H1 (cell line): ENCODE results near the gene OR6C6. TPM values are rescaled to one million over a fixed set of nuclear protein-coding genes. Genes with fewer than 3 reads are reported as not detected.

Experiments used
- CTCF ChIA-PET: fragments of 300-600 bp; sonication (Branson Sonifier 250); formaldehyde crosslinking; loops from one replicate; lab custom pipeline; 2021; ENCODE audit not compliant: partially characterized antibody; lab: Charles Lee
- POLR2A ChIA-PET: fragments of 300-600 bp; sonication (Branson Sonifier 250); formaldehyde crosslinking; loops from one replicate; lab custom pipeline; 2021; ENCODE audit warnings: inconsistent platforms; ENCODE audit not compliant: partially characterized antibody; lab: Charles Lee
- DNase-seq, 2 experiments: peaks; one replicate each; pipeline versions ENCODE4 v3.0.0 to v3.0.0-alpha.2; 2010 to 2022; ENCODE audit warnings: low spot score in 2 of 2, low read depth in 1 of 2, mixed read lengths in 1 of 2
- FAIRE-seq: peaks from 2 replicates; lab custom pipeline; 2011; peaks lifted over from hg19 to GRCh38; lab: Jason Lieb, UNC
- H2AFZ ChIP-seq: 2 replicates; pipeline ENCODE4 v1.8.1; 2012; ENCODE audit warnings: low read length, inconsistent platforms
- H2AK5ac ChIP-seq: 2 replicates; pipeline ENCODE4 v1.6.1; 2013; ENCODE audit warnings: low read depth, low read length
- H2BK120ac ChIP-seq: replicated peaks from 2 replicates; pipeline ENCODE3; 2013; ENCODE audit warnings: low read depth, low read length, inconsistent platforms
- H2BK12ac ChIP-seq: 2 replicates; pipeline ENCODE4 v1.6.1; 2013; ENCODE audit warnings: low read depth, low read length
- H2BK15ac ChIP-seq: 2 replicates; pipeline ENCODE4 v1.6.1; 2013; ENCODE audit warnings: low read length
- H2BK20ac ChIP-seq: 2 replicates; pipeline ENCODE4 v1.6.1; 2013; ENCODE audit warnings: low read length
- H2BK5ac ChIP-seq: 2 replicates; pipeline ENCODE4 v1.6.1; 2013; ENCODE audit warnings: low read depth, low read length
- H3K14ac ChIP-seq: 2 replicates; pipeline ENCODE4 v1.6.1; 2013; ENCODE audit warnings: inconsistent platforms; ENCODE audit not compliant: insufficient read length
- H3K18ac ChIP-seq: 2 replicates; pipeline ENCODE4 v1.6.1; 2013; ENCODE audit warnings: low read length; ENCODE audit errors: extremely low read depth
- H3K23ac ChIP-seq: 2 replicates; pipeline ENCODE4 v1.6.1; 2013; ENCODE audit warnings: inconsistent platforms; ENCODE audit not compliant: insufficient read length
- H3K23me2 ChIP-seq: 2 replicates; pipeline ENCODE4 v1.6.1; 2013; ENCODE audit warnings: low read depth, low read length
- H3K27ac ChIP-seq: 2 replicates; pipeline ENCODE4 v1.6.1; 2011; ENCODE audit warnings: low read depth, low read length, inconsistent platforms
- H3K27me3 ChIP-seq, 4 experiments: replicated peaks in 1 of 4; 1 replicate in 1 of 4; 2 replicates in 3 of 4; pipeline versions ENCODE4 v1.6.1 to v1.8.1; 2011 to 2013; ENCODE audit warnings: low read length in 3 of 4, mild to moderate bottlenecking in 3 of 4, inconsistent platforms in 2 of 4, mixed read lengths in 2 of 4, moderate library complexity in 1 of 4; ENCODE audit not compliant: control insufficient read depth in 3 of 4, insufficient read depth in 3 of 4; ENCODE audit errors: extremely low read depth in 1 of 4
- H3K36me3 ChIP-seq, 4 experiments: 2 replicates each; pipeline versions ENCODE4 v1.6.1 to v1.8.1; 2011 to 2013; ENCODE audit warnings: mild to moderate bottlenecking in 4 of 4, low read length in 3 of 4, moderate library complexity in 2 of 4, control low read depth in 1 of 4, inconsistent platforms in 1 of 4; ENCODE audit not compliant: insufficient read depth in 4 of 4, control insufficient read depth in 2 of 4
- H3K4ac ChIP-seq: replicated peaks from 2 replicates; pipeline ENCODE3; 2013; ENCODE audit warnings: low read length, low read depth, mixed read lengths, inconsistent platforms; ENCODE audit not compliant: insufficient read length
- H3K4me1 ChIP-seq, 4 experiments: replicated peaks in 1 of 4; 1 replicate in 1 of 4; 2 replicates in 3 of 4; pipeline versions ENCODE4 v1.6.1 to v1.8.1; 2011 to 2013; ENCODE audit warnings: low read length in 3 of 4, inconsistent platforms in 2 of 4, mixed read lengths in 1 of 4; ENCODE audit not compliant: insufficient read depth in 4 of 4, control insufficient read depth in 3 of 4
- H3K4me2 ChIP-seq, 2 experiments: 2 replicates each; pipeline versions ENCODE4 v1.6.1 to v1.8.1; 2011 to 2013; ENCODE audit warnings: low read depth in 2 of 2, low read length in 2 of 2, control low read depth in 1 of 2, inconsistent platforms in 1 of 2, mild to moderate bottlenecking in 1 of 2; ENCODE audit not compliant: insufficient read depth in 1 of 2
- H3K4me3 ChIP-seq, 4 experiments: fragments of 200-600, 300-600 bp in 1 of 4; sonication (generic), shearing (Covaris generic), sonication (Bioruptor Twin) in 1 of 4; 2 replicates each; pipeline versions ENCODE4 v1.5.1 to v1.8.1; 2011 to 2016; ENCODE audit warnings: low read length in 4 of 4, low read depth in 3 of 4, control low read depth in 2 of 4, inconsistent platforms in 2 of 4, mild to moderate bottlenecking in 2 of 4, mixed read lengths in 1 of 4, moderate library complexity in 1 of 4; ENCODE audit not compliant: insufficient read depth in 2 of 4; ENCODE audit errors: extremely low read depth in 1 of 4
- H3K56ac ChIP-seq: replicated peaks from 2 replicates; pipeline ENCODE3; 2013; ENCODE audit warnings: low read depth, mild to moderate bottlenecking, mixed read lengths, low read length, inconsistent platforms; ENCODE audit not compliant: insufficient read length
- H3K79me1 ChIP-seq: 2 replicates; pipeline ENCODE4 v1.6.1; 2013; ENCODE audit warnings: low read depth, low read length, control low read depth
- H3K79me2 ChIP-seq, 2 experiments: 2 replicates each; pipeline versions ENCODE4 v1.6.1 to v1.8.1; 2012 to 2013; ENCODE audit warnings: low read length in 2 of 2, mild to moderate bottlenecking in 2 of 2, inconsistent platforms in 1 of 2; ENCODE audit not compliant: insufficient read depth in 2 of 2, control insufficient read depth in 1 of 2
- H3K9ac ChIP-seq, 4 experiments: replicated peaks in 1 of 4; 1 replicate in 1 of 4; 2 replicates in 3 of 4; pipeline versions ENCODE4 v1.6.1 to v1.8.1; 2011 to 2013; ENCODE audit warnings: low read depth in 3 of 4, low read length in 3 of 4, control low read depth in 2 of 4, mild to moderate bottlenecking in 2 of 4, moderate library complexity in 2 of 4, inconsistent platforms in 1 of 4; ENCODE audit errors: extremely low read depth in 1 of 4
- H3K9me3 ChIP-seq, 2 experiments: 2 replicates each; pipeline versions ENCODE4 v1.6.1 to v1.8.1; 2012 to 2013; ENCODE audit warnings: mild to moderate bottlenecking in 2 of 2, moderate library complexity in 2 of 2, control low read depth in 1 of 2, inconsistent platforms in 1 of 2, low read depth in 1 of 2, low read length in 1 of 2, mixed read lengths in 1 of 2; ENCODE audit not compliant: insufficient read depth in 2 of 2
- H4K20me1 ChIP-seq, 2 experiments: replicated peaks in 1 of 2; 2 replicates each; pipeline versions ENCODE3 to v1.8.1; 2011 to 2013; ENCODE audit warnings: inconsistent platforms in 2 of 2, low read length in 2 of 2, mild to moderate bottlenecking in 1 of 2; ENCODE audit not compliant: insufficient read depth in 2 of 2, control insufficient read depth in 1 of 2
- H4K5ac ChIP-seq: 2 replicates; pipeline ENCODE4 v1.6.1; 2013; ENCODE audit warnings: low read length, low read depth, mixed read lengths, inconsistent platforms; ENCODE audit not compliant: insufficient read length
- H4K8ac ChIP-seq: 2 replicates; pipeline ENCODE4 v1.8.0; 2013; ENCODE audit warnings: mild to moderate bottlenecking, moderate library complexity, low read length, inconsistent platforms; ENCODE audit not compliant: insufficient read depth; ENCODE audit errors: extremely low read depth
- H4K91ac ChIP-seq: replicated peaks from 2 replicates; pipeline ENCODE3; 2013; ENCODE audit warnings: low read length, mixed read lengths, inconsistent platforms; ENCODE audit not compliant: insufficient read length
- CTCF ChIP-seq, 3 experiments: IDR thresholded peaks; 1 replicate in 2 of 3; 2 replicates in 1 of 3; pipeline versions ENCODE4 v1.5.1 to v1.6.1; 2011; ENCODE audit warnings: low read length in 3 of 3, mild to moderate bottlenecking in 3 of 3, inconsistent platforms in 2 of 3, low read depth in 1 of 3, moderate library complexity in 1 of 3; ENCODE audit not compliant: insufficient read depth in 1 of 3; ENCODE audit errors: control extremely low read depth in 1 of 3
- E2F6 ChIP-seq: IDR thresholded peaks from 2 replicates; pipeline ENCODE4 v1.6.1; 2012; ENCODE audit warnings: inconsistent platforms
- GTF2F1 ChIP-seq: IDR thresholded peaks from 2 replicates; pipeline ENCODE4 v1.6.1; 2012; ENCODE audit warnings: low read depth, low read length, improper control_type of control experiment, borderline replicate concordance
- JUN ChIP-seq: IDR thresholded peaks from 2 replicates; pipeline ENCODE4 v1.6.1; 2011; ENCODE audit warnings: low read depth, mild to moderate bottlenecking, improper control_type of control experiment, low read length
- KDM1A ChIP-seq: fragments of 200-600, 300-600 bp; sonication (generic); IDR thresholded peaks from 2 replicates; pipeline ENCODE4 v1.7.1; 2016; ENCODE audit warnings: mild to moderate bottlenecking, low read length, borderline replicate concordance
- RBBP5 ChIP-seq: IDR thresholded peaks from 2 replicates; pipeline ENCODE4 v1.7.1; 2012; ENCODE audit warnings: low read depth, mild to moderate bottlenecking, inconsistent platforms, low read length, moderate library complexity, borderline replicate concordance
- RFX5 ChIP-seq: IDR thresholded peaks from 2 replicates; pipeline ENCODE4 v1.6.1; 2011; ENCODE audit warnings: low read depth, low read length, improper control_type of control experiment, borderline replicate concordance
- SIX5 ChIP-seq: IDR thresholded peaks from 2 replicates; pipeline ENCODE4 v1.6.1; 2011; ENCODE audit warnings: mild to moderate bottlenecking, low read depth, low read length
- polyA plus RNA-seq, 7 experiments: library from polyadenylated mRNA; depleted of rRNA in 3 of 7; stranded (reverse) in 5 of 7; unstranded in 2 of 7; fragments of >200 nt in 5 of 7; fragments of 200-250 nt in 2 of 7; gene quantifications; 1 replicate in 5 of 7; 2 replicates in 1 of 7; 4 replicates in 1 of 7; pipeline versions ENCODE4 v1.2.1 to v1.2.3, GENCODE V29; 2011 to 2013; ENCODE audit warnings: missing spikeins in 2 of 7, mixed read lengths in 2 of 7
- total RNA-seq: library from RNA; stranded (reverse); fragmentation: NEBNext Ultra II Directional; extraction: Animal tissue kit (Norgen Biotek cat#: 25700); gene quantifications from 2 replicates; pipeline ENCODE4 v1.2.1, GENCODE V29; 2021

The OR6C6 gene
- total and polyA plus RNA-seq, 2 of the 8 experiments (the other 6 are each of a cell fraction or from before 2014, with no cell fraction given) = not detected

- no peaks in the 10 kb centered on the region for H4K20me1 ChIP-seq
- no peak overlapping the region for H2BK120ac ChIP-seq
- no peak overlapping the region for H4K5ac ChIP-seq
- H3K14ac ChIP-seq = no peak overlapping the region
- ChIA-PET POLR2A (no interaction called here), CTCF (interaction anchor here (0.6 kb wide), 1 partner anchor 122 kb away, joined by 4 read pairs; no protein-coding TSS in a partner anchor)
- H2AFZ ChIP-seq = no peak overlapping the region
- no peak overlapping the region for H4K8ac ChIP-seq
- FAIRE-seq (no peak), DNase-seq (no peak)
- H2BK20ac ChIP-seq = no peak overlapping the region
- H2BK15ac ChIP-seq = no peak overlapping the region
- no peak overlapping the region for H3K18ac ChIP-seq
- no peak overlapping the region for H2BK5ac ChIP-seq
- no peaks in the 10 kb centered on the region; a peak in 1 of 4 replicates for H3K9me3 ChIP-seq
- H3K27ac ChIP-seq = no peak overlapping the region
- no peak overlapping the region for H3K4ac ChIP-seq
- no peaks in the 10 kb centered on the region for H3K27me3 ChIP-seq
- H3K79me1 ChIP-seq = no peaks in the 10 kb centered on the region
- H3K23me2 ChIP-seq = no peaks in the 10 kb centered on the region
- H3K79me2 ChIP-seq = no peaks in the 10 kb centered on the region
- H2AK5ac ChIP-seq = no peak overlapping the region
- H4K91ac ChIP-seq = no peak overlapping the region
- H3K4me1 ChIP-seq = no peaks in the 10 kb centered on the region
- no peak overlapping the region for H3K4me2 ChIP-seq
- TF ChIP-seq GTF2F1 (no peak), RBBP5 (no peak), RFX5 (no peak), SIX5 (no peak), KDM1A (no peak), JUN (no peak), E2F6 (no peak), CTCF (IDR thresholded peaks at IDR 0.05; ENCODE audit: control extremely low read depth in 1 of 3, insufficient read depth in 1 of 3, low read depth in 1 of 3, low read length in 3 of 3) (no peak)
- no peaks in the 10 kb centered on the region for H3K36me3 ChIP-seq
- no peak overlapping the region for H2BK12ac ChIP-seq
- no peak overlapping the region for H3K9ac ChIP-seq
- H3K56ac ChIP-seq = no peak overlapping the region
- H3K4me3 ChIP-seq = no peak overlapping the region
- no peak overlapping the region for H3K23ac ChIP-seq
These were observed 43.1 kb downstream of the OR6C6 start for GRCh38 chr12:55253281-55253680.
